SK-N-MC (cell line): ENCODE data around the gene KCNQ1OT1.
A peak's percentile ranks its signal among the peaks of the same experiment; 100 is the strongest.

Source experiments
- DNase-seq: peaks from one replicate; pipeline ENCODE4 v3.0.0-alpha.2; 2011; ENCODE audit warnings: low read depth, low spot score
- H3K27ac ChIP-seq: fragments of 200-600 bp; sonication (generic); 2 replicates; pipeline ENCODE4 v1.5.1; 2016; ENCODE audit warnings: mixed run types
- H3K36me3 ChIP-seq: fragments of 200-600 bp; sonication (generic); 2 replicates; pipeline ENCODE4 v1.6.1; 2017; ENCODE audit warnings: antibody characterized with exemption, low read length, mixed read lengths; ENCODE audit not compliant: insufficient read depth
- H3K4me3 ChIP-seq: fragments of 200-600 bp; sonication (generic); 2 replicates; pipeline ENCODE4 v1.5.1; 2016
- H3K9ac ChIP-seq: fragments of 200-600 bp; sonication (generic); 2 replicates; pipeline ENCODE4 v1.8.0; 2017; ENCODE audit warnings: mixed run types, mixed read lengths; ENCODE audit not compliant: insufficient read length
- H3K9me3 ChIP-seq: fragments of 200-600 bp; sonication (generic); 2 replicates; pipeline ENCODE4 v1.6.1; 2017; ENCODE audit warnings: low read depth, mild to moderate bottlenecking, antibody characterized with exemption, low read length, moderate library complexity, mixed read lengths
- EZH2 ChIP-seq: fragments of 200-600 bp; sonication (generic); IDR thresholded peaks from one replicate; pipeline ENCODE4 v1.6.1; 2017; ENCODE audit warnings: antibody characterized with exemption
- FOXP2 ChIP-seq: optimal IDR thresholded peaks from 2 replicates; pipeline ENCODE3; 2011; ENCODE audit warnings: mild to moderate bottlenecking, moderate library complexity; ENCODE audit not compliant: insufficient read depth; ENCODE audit errors: extremely low read length, control extremely low read depth
- POLR2AphosphoS5 ChIP-seq: IDR thresholded peaks from 2 replicates; pipeline ENCODE4 v1.6.1; 2012; ENCODE audit warnings: mild to moderate bottlenecking, low read depth, low read length, borderline replicate concordance

The KCNQ1OT1 gene

GRCh38 chr11:2717561-2718325 is 17.9 kb upstream of the KCNQ1OT1 start:
- TF ChIP-seq EZH2 (no peak), POLR2AphosphoS5 (no peak), FOXP2 (no peak)
- Histone ChIP-seq H3K36me3 (no peaks in the 10 kb centered on the region), H3K9ac (no peak overlapping the region), H3K9me3 (no peaks in the 10 kb centered on the region), H3K4me3 (no peak overlapping the region), H3K27ac (no peak overlapping the region)
- DNase-seq = no peak

DNA sequence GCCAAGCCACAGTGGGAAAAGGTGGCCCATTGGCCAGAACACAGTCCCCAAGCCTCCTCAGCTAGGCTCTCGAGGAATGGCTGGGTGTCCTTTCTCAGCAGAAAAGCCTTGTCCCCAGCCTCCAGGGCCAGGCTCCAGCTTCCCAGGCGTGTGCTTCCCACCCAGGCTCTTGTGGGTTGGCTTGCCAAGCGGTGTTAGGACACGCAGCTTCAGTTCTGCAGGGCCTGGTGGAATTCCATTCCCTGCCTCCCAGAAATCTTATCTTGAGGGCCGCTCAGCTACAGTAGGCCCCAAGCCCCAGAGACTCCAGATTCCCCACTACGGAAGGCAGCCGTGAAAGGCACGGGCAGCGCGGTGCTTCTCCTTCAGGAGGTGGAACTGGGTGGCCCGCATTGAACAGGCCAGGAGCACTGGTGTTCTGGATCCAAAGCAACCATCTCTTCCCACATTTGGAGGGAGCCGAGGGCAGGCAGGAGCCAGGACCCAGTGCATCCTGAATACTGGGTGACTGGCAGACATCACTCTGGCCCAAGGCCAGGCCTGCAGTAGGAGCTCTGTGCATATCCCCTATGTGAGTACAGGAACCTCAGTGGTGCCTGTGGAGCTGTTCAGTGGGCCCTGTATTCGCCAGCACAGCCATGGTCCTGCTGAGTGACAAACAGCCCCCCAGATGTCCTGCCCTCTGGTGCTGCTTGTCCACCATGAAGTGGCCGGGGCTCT is 16.7 kb upstream of the KCNQ1OT1 start:
- Histone ChIP-seq H3K4me3 (no peak overlapping the region), H3K9ac (no peak overlapping the region), H3K9me3 (no peaks in the 10 kb centered on the region), H3K27ac (no peak overlapping the region), H3K36me3 (no peaks in the 10 kb centered on the region)
- TF ChIP-seq EZH2 (no peak), FOXP2 (no peak), POLR2AphosphoS5 (no peak)
- DNase-seq = no peak

- Histone ChIP-seq H3K36me3 (no peaks in the 10 kb centered on the region; the same call in 1 of the 2 replicates), H3K9me3 (no peaks in the 10 kb centered on the region), H3K27ac (no peak overlapping the region), H3K4me3 (no peak overlapping the region), H3K9ac (no peak overlapping the region)
- TF ChIP-seq POLR2AphosphoS5 (no peak), FOXP2 (no peak), EZH2 (no peak)
- DNase-seq = no peak
Measured at GRCh38 chr11:2715716-2716350, 16.0 kb upstream of the KCNQ1OT1 start.

DNA sequence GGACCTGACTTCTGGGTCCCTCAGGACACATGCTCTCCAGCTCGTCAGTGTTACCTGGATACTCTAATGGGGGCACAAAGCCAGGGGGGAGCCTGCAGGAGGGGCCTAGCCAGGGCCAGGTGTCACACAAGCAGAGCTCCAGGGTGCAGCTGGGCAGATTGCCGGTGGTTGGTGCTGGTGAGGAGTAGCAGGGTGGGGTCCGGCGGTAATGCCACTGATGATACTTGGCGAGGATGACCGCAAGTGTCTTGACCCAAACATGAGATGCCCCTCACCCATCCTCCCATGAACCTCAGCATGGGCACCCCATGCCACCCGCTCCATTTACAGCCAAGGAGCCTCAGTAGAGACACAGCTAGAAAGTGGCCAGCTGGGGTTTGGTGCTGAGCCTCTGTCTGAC is 15.1 kb upstream of the KCNQ1OT1 start:
- Histone ChIP-seq H3K36me3 (no peaks in the 10 kb centered on the region; the same call in 1 of the 2 replicates), H3K9me3 (no peaks in the 10 kb centered on the region; the same call in 1 of the 2 replicates), H3K9ac (no peak overlapping the region), H3K27ac (no peak overlapping the region), H3K4me3 (no peak overlapping the region)
- TF ChIP-seq FOXP2 = no peak
- TF ChIP-seq POLR2AphosphoS5 = no peak
- no peak for TF ChIP-seq EZH2
- no peak for DNase-seq

DNA sequence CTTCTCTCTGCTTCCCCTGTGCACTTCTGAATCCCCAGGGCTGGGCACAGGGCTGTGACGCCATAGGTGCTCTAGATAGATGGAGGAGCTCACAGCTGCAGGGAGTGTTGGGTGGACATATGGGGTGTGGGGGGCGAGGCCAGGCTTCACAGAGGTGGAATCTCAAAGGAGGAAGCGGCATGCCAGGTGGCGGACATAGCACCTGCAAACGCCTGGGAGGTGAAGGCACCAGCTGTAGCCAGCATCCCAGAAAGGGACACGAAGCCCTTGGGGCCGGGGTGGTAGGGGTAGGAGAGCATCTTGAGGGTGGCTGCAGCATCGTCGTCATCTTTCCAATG is 14.6 kb upstream of the KCNQ1OT1 start:
- Histone ChIP-seq H3K9ac (no peak overlapping the region), H3K27ac (peak overlapping the region; percentile 99), H3K36me3 (no peaks in the 10 kb centered on the region; the same call in 1 of the 2 replicates), H3K9me3 (no peaks in the 10 kb centered on the region; the same call in 1 of the 2 replicates), H3K4me3 (no peak overlapping the region)
- no peak for TF ChIP-seq EZH2
- TF ChIP-seq FOXP2 = no peak
- TF ChIP-seq POLR2AphosphoS5 = no peak
- no peak for DNase-seq

- TF ChIP-seq EZH2 = no peak
- TF ChIP-seq FOXP2 = peak; percentile 32
- peak; percentile 37; the same call in 1 of the 2 replicates for TF ChIP-seq POLR2AphosphoS5
Measured at GRCh38 chr11:2713661-2714462, 14.1 kb upstream of the KCNQ1OT1 start.

GRCh38 chr11:2713094-2713493 is 13.3 kb upstream of the KCNQ1OT1 start:
- peak overlapping the region; percentile 80 for H3K9ac ChIP-seq
- no peaks in the 10 kb centered on the region; the same call in 1 of the 2 replicates for H3K36me3 ChIP-seq
- peak overlapping the region; percentile 99 for H3K27ac ChIP-seq
- TF ChIP-seq EZH2 (no peak), FOXP2 (no peak), POLR2AphosphoS5 (no peak)
- no peak for DNase-seq
- H3K9me3 ChIP-seq = no peaks in the 10 kb centered on the region; the same call in 1 of the 2 replicates
- peak overlapping the region; percentile 65 for H3K4me3 ChIP-seq

More at GRCh38 chr11:2713661-2714462, 14.1 kb upstream of the KCNQ1OT1 start:
- peak overlapping the region; percentile 65 for H3K4me3 ChIP-seq
- peak overlapping the region; percentile 80 for H3K9ac ChIP-seq
- no peaks in the 10 kb centered on the region; the same call in 1 of the 2 replicates for H3K36me3 ChIP-seq
- no peak for DNase-seq
- H3K27ac ChIP-seq = peak overlapping the region; percentile 99
- H3K9me3 ChIP-seq = no peaks in the 10 kb centered on the region; the same call in 1 of the 2 replicates

GRCh38 chr11:2711161-2711560 is 11.4 kb upstream of the KCNQ1OT1 start:
- no peak overlapping the region; the same call in 1 of the 2 replicates for H3K27ac ChIP-seq
- TF ChIP-seq EZH2 (no peak), FOXP2 (no peak), POLR2AphosphoS5 (no peak)
- no peaks in the 10 kb centered on the region; the same call in 1 of the 2 replicates for H3K36me3 ChIP-seq
- no peak overlapping the region for H3K9ac ChIP-seq
- no peak for DNase-seq
- H3K9me3 ChIP-seq = no peaks in the 10 kb centered on the region; the same call in 1 of the 2 replicates
- no peak overlapping the region for H3K4me3 ChIP-seq
